ENCODE measurements around the gene RARG. TPM values are rescaled to one million over a fixed set of nuclear protein-coding genes. Genes with fewer than 3 reads are reported as not detected.

Gene RARG
- polyA plus RNA-seq, 1 donor (not counting 4 experiments of a cell fraction or from before 2014, with no cell fraction given): 26.4 TPM

- peak overlapping the region; percentile 87 for H3K9ac ChIP-seq (ENCODE audit: control insufficient read depth, extremely low read depth, insufficient read depth, low read length)
- peak overlapping the region; percentile 78 for H3K4me2 ChIP-seq (ENCODE audit: control insufficient read depth, extremely low read depth, insufficient read depth, low read depth, low read length)
- H2AFZ ChIP-seq (ENCODE audit: control insufficient read depth, low read length): peak overlapping the region; percentile 84
- peaks cover 17% of the 10 kb centered on the region for H3K79me2 ChIP-seq (ENCODE audit: control insufficient read depth, insufficient read depth, low read length)
- H3K4me3 ChIP-seq (ENCODE audit: control insufficient read depth in 2 of 3, extremely low read depth in 1 of 3, insufficient read depth in 2 of 3, low read depth in 1 of 3, low read length in 3 of 3): peak overlapping the region; percentile 77 to 95 (median 90)
- no peaks in the 10 kb centered on the region for H3K9me3 ChIP-seq (ENCODE audit: control insufficient read depth, low read depth, low read length)
- DNase-seq (ENCODE audit: low read depth, low spot score): no peak
- no peak for FAIRE-seq
- H3K4me1 ChIP-seq (ENCODE audit: control insufficient read depth, extremely low read depth, insufficient read depth, low read length): peaks cover 20% of the 10 kb centered on the region
- TF ChIP-seq CTCF (optimal IDR thresholded peaks at IDR 0.05 in 1 of 3, IDR thresholded peaks at IDR 0.05 in 1 of 3, conservative IDR thresholded peaks at IDR 0.05 in 1 of 3; ENCODE audit: extremely low read depth in 1 of 3, insufficient read depth in 2 of 3, low read length in 3 of 3) (peak; percentile 59 to 78 (median 69)), EZH2 (IDR thresholded peaks at IDR 0.05; ENCODE audit: low read length) (no peak)
- H4K20me1 ChIP-seq (ENCODE audit: control insufficient read depth, extremely low read depth, insufficient read depth, low read length): no peaks in the 10 kb centered on the region
- H3K27me3 ChIP-seq (ENCODE audit: control insufficient read depth, extremely low read depth, insufficient read depth, low read length): no peaks in the 10 kb centered on the region
- no peaks in the 10 kb centered on the region for H3K9me1 ChIP-seq (ENCODE audit: control insufficient read depth, extremely low read depth, insufficient read depth, low read length)
- peaks cover 9 to 17% of the 10 kb centered on the region in 2 experiments for H3K36me3 ChIP-seq (ENCODE audit: control insufficient read depth in 2 of 2, extremely low read depth in 1 of 2, insufficient read depth in 2 of 2, low read length in 2 of 2)
- H3K27ac ChIP-seq (ENCODE audit: control insufficient read depth, insufficient read depth, low read length): peak overlapping the region; percentile 53
- dilution Hi-C loops (cut with MboI; ENCODE audit: extremely low pct_ligation_motif_present, low sequenced_read_pairs): no loop called here
Measured at GRCh38 chr12:53251477-53252348, 19.7 kb upstream of the RARG start.

- no peaks in the 10 kb centered on the region for H3K36me3 ChIP-seq (ENCODE audit: control insufficient read depth in 2 of 2, extremely low read depth in 1 of 2, insufficient read depth in 2 of 2, low read length in 2 of 2)
- dilution Hi-C loops (cut with MboI; ENCODE audit: extremely low pct_ligation_motif_present, low sequenced_read_pairs): no loop called here
- no peak for FAIRE-seq
- H3K4me1 ChIP-seq (ENCODE audit: control insufficient read depth, extremely low read depth, insufficient read depth, low read length): no peaks in the 10 kb centered on the region
- no peak overlapping the region for H3K4me3 ChIP-seq (ENCODE audit: control insufficient read depth in 2 of 3, extremely low read depth in 1 of 3, insufficient read depth in 2 of 3, low read depth in 1 of 3, low read length in 3 of 3)
- H3K27ac ChIP-seq (ENCODE audit: control insufficient read depth, insufficient read depth, low read length): no peak overlapping the region
- peaks cover 10% of the 10 kb centered on the region for H3K27me3 ChIP-seq (ENCODE audit: control insufficient read depth, extremely low read depth, insufficient read depth, low read length)
- H2AFZ ChIP-seq (ENCODE audit: control insufficient read depth, low read length): no peak overlapping the region
- no peak for DNase-seq (ENCODE audit: low read depth, low spot score)
- no peak overlapping the region for H3K4me2 ChIP-seq (ENCODE audit: control insufficient read depth, extremely low read depth, insufficient read depth, low read depth, low read length)
- H3K9me1 ChIP-seq (ENCODE audit: control insufficient read depth, extremely low read depth, insufficient read depth, low read length): no peaks in the 10 kb centered on the region
- H3K9me3 ChIP-seq (ENCODE audit: control insufficient read depth, low read depth, low read length): no peaks in the 10 kb centered on the region
- no peaks in the 10 kb centered on the region for H3K79me2 ChIP-seq (ENCODE audit: control insufficient read depth, insufficient read depth, low read length)
- TF ChIP-seq EZH2 (IDR thresholded peaks at IDR 0.05; ENCODE audit: low read length): no peak
- no peaks in the 10 kb centered on the region for H4K20me1 ChIP-seq (ENCODE audit: control insufficient read depth, extremely low read depth, insufficient read depth, low read length)
- no peak overlapping the region for H3K9ac ChIP-seq (ENCODE audit: control insufficient read depth, extremely low read depth, insufficient read depth, low read length)
Measured at GRCh38 chr12:53245286-53245685, 13.3 kb upstream of the RARG start.
